Fibroblast of lung (primary cell): ENCODE measurements around the gene LCORL. TPM values are rescaled to one million over a fixed set of nuclear protein-coding genes. Genes with fewer than 3 reads are reported as not detected.

Experiments
- DNase-seq, 2 donors: peaks; one replicate each; pipeline versions ENCODE4 v3.0.0 to v3.0.0-alpha.2; 2010; ENCODE audit warnings: low read depth in 2 of 2
- H2AFZ ChIP-seq: 2 replicates; pipeline ENCODE4 v1.5.1; 2012; ENCODE audit warnings: low read length, control low read depth, inconsistent platforms
- H3K27ac ChIP-seq: 2 replicates; pipeline ENCODE4 v1.5.1; 2011; ENCODE audit warnings: low read length, control low read depth; ENCODE audit not compliant: insufficient read depth
- H3K27me3 ChIP-seq: 2 replicates; pipeline ENCODE4 v1.5.1; 2011; ENCODE audit warnings: mild to moderate bottlenecking, low read length; ENCODE audit not compliant: control insufficient read depth, insufficient read depth
- H3K36me3 ChIP-seq: 2 replicates; pipeline ENCODE4 v1.5.1; 2011; ENCODE audit warnings: low read length; ENCODE audit not compliant: control insufficient read depth, insufficient read depth
- H3K4me1 ChIP-seq: 2 replicates; pipeline ENCODE4 v1.5.1; 2011; ENCODE audit warnings: low read length; ENCODE audit not compliant: control insufficient read depth, insufficient read depth; ENCODE audit errors: extremely low read depth
- H3K4me2 ChIP-seq: 2 replicates; pipeline ENCODE4 v1.5.1; 2011; ENCODE audit warnings: low read length, control low read depth; ENCODE audit not compliant: insufficient read depth; ENCODE audit errors: extremely low read depth
- H3K4me3 ChIP-seq, 4 experiments: fragments of 200-600 bp in 1 of 4; sonication (generic) in 1 of 4; replicated peaks in 1 of 4; 2 replicates each; pipeline ENCODE4 v1.5.1; 2011 to 2016; ENCODE audit warnings: low read length in 4 of 4, low read depth in 3 of 4, mild to moderate bottlenecking in 3 of 4, control low read depth in 2 of 4, inconsistent platforms in 1 of 4, mixed read lengths in 1 of 4; ENCODE audit not compliant: insufficient read depth in 1 of 4; ENCODE audit errors: control extremely low read depth in 1 of 4
- H3K79me2 ChIP-seq: 2 replicates; pipeline ENCODE4 v1.5.1; 2012; ENCODE audit warnings: mild to moderate bottlenecking, low read length, inconsistent platforms; ENCODE audit not compliant: control insufficient read depth, insufficient read depth
- H3K9ac ChIP-seq: 2 replicates; pipeline ENCODE4 v1.5.1; 2011; ENCODE audit warnings: mild to moderate bottlenecking, low read length, control low read depth; ENCODE audit not compliant: insufficient read depth
- H3K9me3 ChIP-seq: 2 replicates; pipeline ENCODE4 v1.5.1; 2012; ENCODE audit warnings: low read depth, low read length; ENCODE audit not compliant: control insufficient read depth, insufficient read depth
- H4K20me1 ChIP-seq: 2 replicates; pipeline ENCODE4 v1.5.1; 2011; ENCODE audit warnings: low read length; ENCODE audit not compliant: control insufficient read depth, insufficient read depth; ENCODE audit errors: extremely low read depth
- EZH2 ChIP-seq: IDR thresholded peaks from 2 replicates; pipeline ENCODE4 v1.5.1; 2012; ENCODE audit warnings: low read length, control low read depth, mild to moderate bottlenecking; ENCODE audit errors: missing control alignments
- polyA plus RNA-seq, 2 donors: library from polyadenylated mRNA; depleted of rRNA in 1 of 2; stranded (reverse) in 1 of 2; unstranded in 1 of 2; fragments of >200 nt; gene quantifications; 2 replicates each; pipeline ENCODE4 v1.2.1, GENCODE V29; 2011 to 2012; ENCODE audit warnings: missing spikeins in 1 of 2
- total RNA-seq: library from RNA; depleted of rRNA; stranded (reverse); fragments of >200 nt; gene quantifications from 2 replicates; pipeline ENCODE4 v1.2.1, GENCODE V29; 2014
- TF ChIP-seq, protein P1 (sequence below), 2 donors: IDR thresholded peaks in 1 of 2; conservative IDR thresholded peaks in 1 of 2; 1 replicate in 1 of 2; 2 replicates in 1 of 2; pipeline ENCODE4 v1.5.1; 2011 to 2012; ENCODE audit warnings: low read length in 2 of 2, control low read depth in 1 of 2, inconsistent platforms in 1 of 2, low read depth in 1 of 2, mild to moderate bottlenecking in 1 of 2

Gene LCORL
- total and polyA plus RNA-seq, 2 donors (not counting 1 experiment from before 2014, with no cell fraction given): 8.5 to 13.5 TPM

DNA sequence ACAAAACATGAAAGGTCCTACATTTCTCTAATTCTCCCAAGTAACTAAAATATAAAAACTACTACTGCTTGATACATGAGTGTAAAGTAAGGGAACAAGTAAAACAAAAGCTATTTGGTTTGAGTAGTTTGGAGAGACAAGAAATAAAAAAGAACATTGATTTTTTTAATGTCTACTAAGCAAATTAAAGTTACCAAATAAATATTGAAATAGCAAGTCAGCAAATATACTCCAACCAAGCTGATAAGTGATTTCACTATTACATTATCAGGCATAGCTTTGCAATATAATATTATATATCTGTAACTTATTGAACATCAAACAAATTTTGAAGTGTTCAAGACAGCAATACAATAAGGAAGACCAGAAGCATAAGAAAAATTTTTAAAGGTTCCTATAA, 60.3 kb downstream of the LCORL start:
- no peaks in the 10 kb centered on the region for H3K9me3 ChIP-seq
- H3K27ac ChIP-seq: no peak overlapping the region
- TF ChIP-seq, protein P1, sequence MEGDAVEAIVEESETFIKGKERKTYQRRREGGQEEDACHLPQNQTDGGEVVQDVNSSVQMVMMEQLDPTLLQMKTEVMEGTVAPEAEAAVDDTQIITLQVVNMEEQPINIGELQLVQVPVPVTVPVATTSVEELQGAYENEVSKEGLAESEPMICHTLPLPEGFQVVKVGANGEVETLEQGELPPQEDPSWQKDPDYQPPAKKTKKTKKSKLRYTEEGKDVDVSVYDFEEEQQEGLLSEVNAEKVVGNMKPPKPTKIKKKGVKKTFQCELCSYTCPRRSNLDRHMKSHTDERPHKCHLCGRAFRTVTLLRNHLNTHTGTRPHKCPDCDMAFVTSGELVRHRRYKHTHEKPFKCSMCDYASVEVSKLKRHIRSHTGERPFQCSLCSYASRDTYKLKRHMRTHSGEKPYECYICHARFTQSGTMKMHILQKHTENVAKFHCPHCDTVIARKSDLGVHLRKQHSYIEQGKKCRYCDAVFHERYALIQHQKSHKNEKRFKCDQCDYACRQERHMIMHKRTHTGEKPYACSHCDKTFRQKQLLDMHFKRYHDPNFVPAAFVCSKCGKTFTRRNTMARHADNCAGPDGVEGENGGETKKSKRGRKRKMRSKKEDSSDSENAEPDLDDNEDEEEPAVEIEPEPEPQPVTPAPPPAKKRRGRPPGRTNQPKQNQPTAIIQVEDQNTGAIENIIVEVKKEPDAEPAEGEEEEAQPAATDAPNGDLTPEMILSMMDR (conservative IDR thresholded peaks at IDR 0.05 in 1 of 2, IDR thresholded peaks at IDR 0.05 in 1 of 2; ENCODE audit: low read depth in 1 of 2, low read length in 2 of 2): no peak
- no peak for TF ChIP-seq EZH2

DNA sequence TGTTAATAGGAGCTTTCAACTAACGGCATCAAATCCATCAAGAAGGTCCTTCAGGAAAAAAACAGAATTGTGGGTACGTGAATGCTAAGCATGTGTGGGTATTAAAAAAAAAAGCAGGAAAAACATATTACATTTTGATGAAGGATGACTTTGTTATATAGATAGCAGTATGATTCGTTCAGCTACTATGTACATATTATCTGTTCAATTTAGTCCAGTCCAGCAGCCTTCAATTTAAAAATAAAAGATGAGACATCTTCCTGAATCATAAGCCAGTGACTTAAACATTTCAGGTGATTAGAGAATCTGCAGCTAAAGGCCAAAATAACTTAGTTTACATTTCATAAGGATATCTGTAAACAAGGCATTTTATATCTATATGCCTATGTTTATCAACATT, 63.4 kb downstream of the LCORL start:
- peak in 1 of 2 donors; percentile 13 for DNase-seq
- Histone ChIP-seq H3K9me3 (no peaks in the 10 kb centered on the region), H4K20me1 (no peaks in the 10 kb centered on the region), H3K27ac (no peak overlapping the region), H3K27me3 (no peaks in the 10 kb centered on the region), H2AFZ (no peak overlapping the region), H3K9ac (no peak overlapping the region), H3K36me3 (peaks cover 2% of the 10 kb centered on the region), H3K4me1 (no peaks in the 10 kb centered on the region), H3K79me2 (no peaks in the 10 kb centered on the region), H3K4me2 (no peak overlapping the region), H3K4me3 (no peak overlapping the region)
- TF ChIP-seq, protein P1 (conservative IDR thresholded peaks at IDR 0.05 in 1 of 2, IDR thresholded peaks at IDR 0.05 in 1 of 2; ENCODE audit: low read depth in 1 of 2, low read length in 2 of 2): no peak
- TF ChIP-seq EZH2: no peak

More for the DNA sequence above, 60.3 kb downstream of the LCORL start:
- no peaks in the 10 kb centered on the region for H3K79me2 ChIP-seq
- H3K9ac ChIP-seq: no peak overlapping the region
- no peak overlapping the region for H3K4me2 ChIP-seq
- no peak for DNase-seq
- H4K20me1 ChIP-seq: no peaks in the 10 kb centered on the region
- H3K36me3 ChIP-seq: no peaks in the 10 kb centered on the region
- H2AFZ ChIP-seq: no peak overlapping the region
- no peaks in the 10 kb centered on the region for H3K4me1 ChIP-seq
- no peak overlapping the region for H3K4me3 ChIP-seq
- H3K27me3 ChIP-seq: no peaks in the 10 kb centered on the region

DNA sequence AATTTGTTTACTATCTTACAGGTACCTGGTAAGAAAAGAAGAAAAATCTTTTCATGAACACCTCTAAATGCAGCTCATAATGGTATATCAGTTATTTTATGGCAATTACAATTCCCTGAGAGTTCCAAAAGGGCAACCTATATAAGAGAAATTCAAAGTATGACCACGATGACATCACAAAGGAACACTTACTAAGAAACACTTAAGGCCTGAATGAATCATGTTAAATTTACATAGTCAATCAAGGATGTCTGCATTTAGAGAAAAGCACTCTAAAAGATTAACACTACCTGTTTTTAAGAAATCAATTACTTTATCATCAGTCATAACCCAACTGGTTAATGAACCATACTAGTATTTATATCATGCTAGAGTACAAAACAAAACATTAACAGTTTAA, 63.9 kb downstream of the LCORL start:
- DNase-seq: peak in 1 of 2 donors; percentile 40
- Histone ChIP-seq H3K27ac (no peak overlapping the region), H3K36me3 (peaks cover 2% of the 10 kb centered on the region), H2AFZ (no peak overlapping the region), H3K9ac (no peak overlapping the region), H3K27me3 (no peaks in the 10 kb centered on the region), H3K4me2 (no peak overlapping the region), H3K4me3 (no peak overlapping the region), H3K79me2 (no peaks in the 10 kb centered on the region), H3K4me1 (no peaks in the 10 kb centered on the region), H3K9me3 (no peaks in the 10 kb centered on the region), H4K20me1 (no peaks in the 10 kb centered on the region)
- TF ChIP-seq, protein P1 (conservative IDR thresholded peaks at IDR 0.05 in 1 of 2, IDR thresholded peaks at IDR 0.05 in 1 of 2; ENCODE audit: low read depth in 1 of 2, low read length in 2 of 2): no peak
- no peak for TF ChIP-seq EZH2
